Measurements from ENCODE around the gene UPF1.

Gene UPF1

DNA sequence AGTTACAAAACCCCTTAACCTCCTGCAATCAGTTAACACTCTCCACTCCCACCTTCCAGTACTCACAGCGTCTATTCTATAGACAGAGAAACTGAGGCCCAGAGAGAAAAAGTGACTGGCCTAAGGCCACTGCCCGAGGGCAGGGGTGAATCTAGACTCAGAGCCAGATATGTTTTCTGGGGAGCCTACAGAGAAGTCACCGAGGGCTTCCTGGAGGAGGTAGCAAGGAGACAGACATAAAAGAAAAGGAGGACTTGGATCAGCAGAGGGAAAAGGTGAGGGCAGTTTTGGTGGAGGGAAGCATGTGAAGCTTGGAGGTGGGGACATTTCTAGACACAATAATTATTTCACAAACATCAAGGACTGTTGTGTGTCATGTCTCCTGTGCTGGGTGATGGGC lies 39.1 kb upstream of the UPF1 start:
- CTCF ChIA-PET = no interaction called here
- TF ChIP-seq FOXM1 (IDR thresholded peaks at IDR 0.05; ENCODE audit: borderline replicate concordance) (no peak), L3MBTL2 (conservative IDR thresholded peaks at IDR 0.05) (no peak), NFRKB (IDR thresholded peaks at IDR 0.05) (no peak), CTBP1 (IDR thresholded peaks at IDR 0.05; ENCODE audit: borderline replicate concordance) (no peak), ARNT (IDR thresholded peaks at IDR 0.05) (no peak)
- POLR2A ChIA-PET = no interaction called here
- DNase-seq (ENCODE audit: extremely low spot score) = no peak

DNA sequence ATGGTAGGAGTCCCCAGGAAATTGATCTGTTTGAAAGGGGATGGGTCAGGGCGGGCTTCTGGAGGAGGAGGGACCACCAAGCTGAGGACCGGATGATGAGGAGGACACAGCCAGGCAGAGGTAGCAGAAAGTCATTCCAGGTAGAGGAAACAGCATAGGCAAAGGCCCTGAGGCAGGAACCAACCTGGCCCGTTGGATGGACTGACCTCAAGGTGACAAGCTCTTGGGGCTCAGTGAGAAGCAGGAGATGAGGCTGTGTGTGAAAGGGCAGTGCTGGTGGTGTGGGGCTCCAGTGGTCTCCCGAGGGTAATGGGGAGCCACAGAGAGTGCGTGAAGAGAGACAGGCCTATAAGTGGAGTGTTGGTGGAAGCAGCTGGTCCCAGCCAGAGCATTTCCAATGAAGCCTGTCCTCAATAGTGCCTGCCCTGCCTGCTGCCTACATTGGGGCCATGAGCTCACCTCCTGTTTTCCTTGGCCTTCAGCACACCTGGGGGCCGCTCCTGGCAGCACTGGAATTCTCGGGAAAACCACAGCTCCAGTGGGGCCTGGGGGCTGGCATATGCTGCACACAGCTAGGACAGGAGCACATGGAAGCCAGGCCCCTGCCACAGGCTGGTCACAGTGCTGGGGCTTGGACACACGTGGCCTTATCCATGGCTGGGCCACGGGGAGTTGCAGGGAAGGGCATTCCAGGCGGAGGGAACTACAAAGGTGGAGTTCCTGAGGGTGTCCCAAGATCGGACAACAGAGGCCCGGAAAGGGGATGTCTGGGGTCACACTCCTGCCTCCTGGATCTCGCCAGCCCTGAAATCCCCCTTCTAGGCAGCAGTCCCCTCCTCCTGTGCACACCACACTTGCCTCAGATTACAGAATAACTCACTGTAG lies 38.4 kb upstream of the UPF1 start:
- POLR2A ChIA-PET = no interaction called here
- CTCF ChIA-PET = no interaction called here
- DNase-seq (ENCODE audit: extremely low spot score) = no peak
- TF ChIP-seq SP1 (IDR thresholded peaks at IDR 0.05) (no peak), FOXK2 (IDR thresholded peaks at IDR 0.05) (no peak), CTBP1 (IDR thresholded peaks at IDR 0.05; ENCODE audit: borderline replicate concordance) (no peak), HDGF (IDR thresholded peaks at IDR 0.05; ENCODE audit: borderline replicate concordance) (no peak), NFRKB (IDR thresholded peaks at IDR 0.05) (no peak), ARNT (IDR thresholded peaks at IDR 0.05) (no peak), FOXM1 (IDR thresholded peaks at IDR 0.05; ENCODE audit: borderline replicate concordance) (no peak), LEF1 (IDR thresholded peaks at IDR 0.05; ENCODE audit: borderline replicate concordance) (no peak), ZNF384 (IDR thresholded peaks at IDR 0.05) (no peak), FOXA1 (IDR thresholded peaks at IDR 0.05) (no peak)

DNA sequence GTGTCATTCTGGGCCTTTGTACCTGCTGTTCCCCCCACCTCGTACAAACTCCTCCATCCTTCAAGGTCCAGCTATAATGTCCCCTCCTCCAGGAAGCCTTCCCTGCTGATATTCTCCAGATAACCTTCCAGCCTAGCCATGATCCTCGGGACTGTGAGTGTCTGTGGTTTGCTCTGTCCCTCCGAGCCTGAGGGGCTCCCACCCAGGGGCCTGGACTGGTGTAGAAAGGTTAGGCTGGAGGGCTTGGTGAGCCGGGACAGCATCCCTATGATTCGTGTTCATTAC lies 37.8 kb upstream of the UPF1 start:
- POLR2A ChIA-PET = no interaction called here
- CTCF ChIA-PET = no interaction called here
- no peak for DNase-seq (ENCODE audit: extremely low spot score)
- TF ChIP-seq, protein P1, sequence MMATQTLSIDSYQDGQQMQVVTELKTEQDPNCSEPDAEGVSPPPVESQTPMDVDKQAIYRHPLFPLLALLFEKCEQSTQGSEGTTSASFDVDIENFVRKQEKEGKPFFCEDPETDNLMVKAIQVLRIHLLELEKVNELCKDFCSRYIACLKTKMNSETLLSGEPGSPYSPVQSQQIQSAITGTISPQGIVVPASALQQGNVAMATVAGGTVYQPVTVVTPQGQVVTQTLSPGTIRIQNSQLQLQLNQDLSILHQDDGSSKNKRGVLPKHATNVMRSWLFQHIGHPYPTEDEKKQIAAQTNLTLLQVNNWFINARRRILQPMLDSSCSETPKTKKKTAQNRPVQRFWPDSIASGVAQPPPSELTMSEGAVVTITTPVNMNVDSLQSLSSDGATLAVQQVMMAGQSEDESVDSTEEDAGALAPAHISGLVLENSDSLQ (IDR thresholded peaks at IDR 0.05) = no peak
- no peak for TF ChIP-seq ELF4 (IDR thresholded peaks at IDR 0.05)
- TF ChIP-seq CTBP1 (IDR thresholded peaks at IDR 0.05; ENCODE audit: borderline replicate concordance) = no peak
- no peak for TF ChIP-seq FOXA1 (IDR thresholded peaks at IDR 0.05)
- no peak for TF ChIP-seq TARDBP (IDR thresholded peaks at IDR 0.05)
- no peak for TF ChIP-seq L3MBTL2 (conservative IDR thresholded peaks at IDR 0.05)
- TF ChIP-seq ZNF384 (IDR thresholded peaks at IDR 0.05) = no peak
- no peak for TF ChIP-seq NFRKB (IDR thresholded peaks at IDR 0.05)
- no peak for TF ChIP-seq FOXM1 (IDR thresholded peaks at IDR 0.05; ENCODE audit: borderline replicate concordance)
- no peak for TF ChIP-seq HDGF (IDR thresholded peaks at IDR 0.05; ENCODE audit: borderline replicate concordance)

DNA sequence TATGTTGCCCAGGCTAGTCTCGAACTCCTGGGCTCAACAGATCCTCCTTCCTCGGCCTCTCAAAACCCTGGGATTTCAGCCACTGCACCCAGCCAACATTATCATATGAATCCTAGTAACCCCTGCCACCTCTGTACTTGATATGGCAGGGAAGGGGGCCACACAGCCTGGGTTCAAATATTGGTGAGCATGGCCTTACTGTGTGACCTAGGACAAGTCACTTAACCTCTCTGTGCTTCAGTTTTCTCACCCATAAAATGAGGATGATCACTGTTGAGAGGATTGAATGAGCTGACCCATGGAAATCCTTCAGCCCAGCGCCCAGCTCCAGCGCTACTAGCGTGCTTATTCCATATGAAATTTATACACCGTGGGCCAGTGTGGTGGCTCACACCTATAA lies 37.1 kb upstream of the UPF1 start:
- ChIA-PET CTCF (no interaction called here), POLR2A (no interaction called here)
- TF ChIP-seq NFRKB (IDR thresholded peaks at IDR 0.05) = no peak
- TF ChIP-seq SP1 (IDR thresholded peaks at IDR 0.05) = no peak
- TF ChIP-seq ELF4 (IDR thresholded peaks at IDR 0.05) = no peak
- no peak for TF ChIP-seq FOXM1 (IDR thresholded peaks at IDR 0.05; ENCODE audit: borderline replicate concordance)
- TF ChIP-seq BHLHE40 (IDR thresholded peaks at IDR 0.05; ENCODE audit: borderline replicate concordance) = no peak
- TF ChIP-seq TARDBP (IDR thresholded peaks at IDR 0.05) = no peak
- TF ChIP-seq SUZ12 (IDR thresholded peaks at IDR 0.05) = no peak
- no peak for TF ChIP-seq ARNT (IDR thresholded peaks at IDR 0.05)
- TF ChIP-seq ZNF384 (IDR thresholded peaks at IDR 0.05) = no peak
- TF ChIP-seq, protein P1 (IDR thresholded peaks at IDR 0.05) = no peak
- no peak for TF ChIP-seq LEF1 (IDR thresholded peaks at IDR 0.05; ENCODE audit: borderline replicate concordance)
- no peak for TF ChIP-seq FOXK2 (IDR thresholded peaks at IDR 0.05)
- DNase-seq (ENCODE audit: extremely low spot score) = no peak

DNA sequence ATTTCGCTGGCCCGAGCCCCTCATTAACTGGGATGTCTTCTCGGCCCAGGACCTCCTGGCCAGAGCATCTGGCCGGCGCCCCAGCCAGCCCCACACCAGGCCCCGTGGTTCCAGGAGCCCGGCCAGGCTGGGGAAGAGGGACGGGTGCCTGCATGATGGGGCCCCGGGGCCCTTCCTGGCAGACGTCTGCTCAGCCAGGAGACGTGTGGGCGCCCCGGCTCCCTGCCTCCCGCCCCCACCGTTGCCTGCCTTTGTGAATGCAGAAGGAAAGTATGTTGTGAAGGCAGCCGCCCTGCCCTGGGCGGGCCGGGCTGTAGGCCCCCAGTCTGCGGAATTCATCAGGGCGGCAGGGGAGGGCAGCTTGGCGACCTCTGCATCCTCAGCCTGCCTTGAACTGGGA lies 36.2 kb upstream of the UPF1 start:
- no peak for DNase-seq (ENCODE audit: extremely low spot score)
- ChIA-PET POLR2A (no interaction called here), CTCF (no interaction called here)
- TF ChIP-seq FOXM1 (IDR thresholded peaks at IDR 0.05; ENCODE audit: borderline replicate concordance) (no peak), FOXK2 (IDR thresholded peaks at IDR 0.05) (no peak), SP1 (IDR thresholded peaks at IDR 0.05) (no peak), NFRKB (IDR thresholded peaks at IDR 0.05) (no peak), HDGF (IDR thresholded peaks at IDR 0.05; ENCODE audit: borderline replicate concordance) (no peak), SUZ12 (IDR thresholded peaks at IDR 0.05) (no peak), ZNF384 (IDR thresholded peaks at IDR 0.05) (no peak), FOXA1 (IDR thresholded peaks at IDR 0.05) (no peak), TARDBP (IDR thresholded peaks at IDR 0.05) (no peak), CTBP1 (IDR thresholded peaks at IDR 0.05; ENCODE audit: borderline replicate concordance) (no peak), LEF1 (IDR thresholded peaks at IDR 0.05; ENCODE audit: borderline replicate concordance) (no peak)

DNA sequence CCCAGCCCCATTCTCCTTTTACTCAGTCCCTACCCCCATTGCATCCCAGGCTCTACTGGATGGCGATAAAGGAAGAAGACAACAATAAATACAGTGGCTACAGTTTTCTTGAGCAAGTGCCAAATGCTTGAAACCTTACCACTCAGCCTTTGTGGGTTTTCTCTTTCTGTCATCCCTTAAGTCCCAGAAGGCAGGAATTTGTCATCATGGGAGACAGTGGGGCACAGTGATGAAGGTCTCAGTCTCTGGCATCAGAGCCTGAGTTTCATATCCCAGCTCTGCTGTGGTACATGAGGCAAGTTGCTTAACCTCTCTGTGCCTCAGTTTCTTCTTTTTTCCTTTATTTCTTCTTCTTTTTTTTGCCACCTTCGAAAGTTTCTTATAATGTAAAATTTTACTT lies 35.5 kb upstream of the UPF1 start:
- ChIA-PET CTCF (no interaction called here), POLR2A (no interaction called here)
- TF ChIP-seq CTBP1 (IDR thresholded peaks at IDR 0.05; ENCODE audit: borderline replicate concordance) (no peak), LEF1 (IDR thresholded peaks at IDR 0.05; ENCODE audit: borderline replicate concordance) (no peak), ZNF384 (IDR thresholded peaks at IDR 0.05) (no peak), SUZ12 (IDR thresholded peaks at IDR 0.05) (no peak)
- DNase-seq (ENCODE audit: extremely low spot score) = no peak
